Stimulated activated CD8-positive, alpha-beta memory T cell treated with anti-CD3 and anti-CD28 coated beads, Interleukin-2, amount 100 ng/mL, for 1 hour (primary cell): ENCODE measurements around the gene NKX2-1.
"Not testable (repeated sequence)": the region's sequence is repeated elsewhere in the genome, so short reads cannot be mapped to it uniquely, and the experiment has no call there.

Experiments
- DNase-seq, 2 donors: peaks; one replicate each; pipeline ENCODE4 v3.0.0-alpha.2; 2020; ENCODE audit warnings: low read depth in 2 of 2

Gene NKX2-1

DNA sequence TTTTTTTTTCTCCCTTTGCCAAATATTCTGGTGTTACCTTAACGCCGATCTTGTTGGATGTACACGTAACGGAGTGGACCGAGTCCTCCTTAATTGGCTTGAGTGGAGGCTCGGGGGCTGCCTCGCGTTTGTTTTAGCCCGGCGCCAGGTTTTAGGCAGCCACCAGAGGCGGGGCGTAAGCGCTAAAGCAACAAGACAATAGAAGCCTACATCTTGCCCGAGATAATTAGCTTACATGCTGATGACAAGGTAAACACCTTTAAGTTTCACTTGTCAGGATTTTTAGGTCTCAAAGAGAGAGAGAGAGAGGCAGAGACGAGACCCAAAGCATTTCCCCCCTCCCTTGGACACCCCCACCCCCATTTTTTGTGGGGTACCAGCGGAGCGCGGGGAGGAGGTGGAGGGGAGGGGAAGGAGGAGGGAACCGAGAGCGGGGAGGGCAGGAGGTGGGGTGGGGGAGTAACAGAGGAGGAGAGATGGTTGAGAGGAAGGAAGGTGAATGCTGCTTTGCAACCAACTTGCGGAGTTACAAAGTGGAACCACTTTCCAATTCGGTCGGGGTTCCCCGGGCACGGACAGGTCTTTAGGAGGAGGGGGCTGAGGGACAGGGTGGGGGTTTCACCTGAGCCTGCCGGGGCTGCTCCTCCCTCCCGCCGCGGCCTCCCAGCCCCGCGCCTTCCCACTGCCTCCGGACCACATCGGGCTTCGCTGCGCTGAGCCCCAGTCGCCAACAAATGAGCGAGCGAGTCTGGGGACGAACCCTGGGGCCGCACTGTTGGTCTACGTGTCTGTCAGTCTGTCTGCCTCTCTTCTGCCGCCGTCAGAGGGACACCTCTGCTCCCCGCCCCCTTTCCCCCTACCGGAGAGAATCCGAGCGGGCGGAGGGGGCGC, at the start of gene NKX2-1:
Gene NKX2-1 (minus strand): TSS at position 802 of the 891 bp plus-strand sequence. CDS start 103 bp downstream, at position 699.
- DNase-seq = no peak

DNA sequence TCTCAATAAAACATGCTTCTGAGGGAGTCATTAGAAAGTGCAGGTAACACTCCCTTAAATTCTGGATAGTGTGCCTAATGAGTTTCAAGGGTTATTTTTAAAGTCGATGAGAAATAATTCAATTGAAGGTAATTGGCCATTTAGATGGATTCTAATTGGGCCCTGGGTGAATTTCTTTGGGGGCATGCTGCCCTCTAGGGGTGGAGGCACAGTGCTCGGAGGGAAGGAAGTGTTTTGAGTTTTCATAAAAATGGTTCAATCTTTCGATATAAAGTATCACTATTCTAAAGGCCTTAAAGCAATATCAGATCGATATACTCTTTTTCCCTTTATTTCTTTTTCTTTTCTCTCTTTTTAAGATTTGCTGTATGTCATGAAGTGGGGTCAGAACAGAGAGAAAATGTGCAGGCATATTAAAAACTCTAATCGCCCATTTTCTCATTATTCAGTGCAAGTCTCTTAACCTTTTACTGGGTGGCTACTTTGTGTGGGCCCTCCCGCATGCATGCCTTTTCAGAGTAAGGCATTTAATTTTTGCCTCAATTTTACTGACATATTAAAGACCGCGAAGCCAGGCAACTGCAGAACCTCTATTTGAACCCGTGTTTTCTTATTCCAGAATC, 36.9 kb upstream of the NKX2-1 start:
- DNase-seq = no peak

DNA sequence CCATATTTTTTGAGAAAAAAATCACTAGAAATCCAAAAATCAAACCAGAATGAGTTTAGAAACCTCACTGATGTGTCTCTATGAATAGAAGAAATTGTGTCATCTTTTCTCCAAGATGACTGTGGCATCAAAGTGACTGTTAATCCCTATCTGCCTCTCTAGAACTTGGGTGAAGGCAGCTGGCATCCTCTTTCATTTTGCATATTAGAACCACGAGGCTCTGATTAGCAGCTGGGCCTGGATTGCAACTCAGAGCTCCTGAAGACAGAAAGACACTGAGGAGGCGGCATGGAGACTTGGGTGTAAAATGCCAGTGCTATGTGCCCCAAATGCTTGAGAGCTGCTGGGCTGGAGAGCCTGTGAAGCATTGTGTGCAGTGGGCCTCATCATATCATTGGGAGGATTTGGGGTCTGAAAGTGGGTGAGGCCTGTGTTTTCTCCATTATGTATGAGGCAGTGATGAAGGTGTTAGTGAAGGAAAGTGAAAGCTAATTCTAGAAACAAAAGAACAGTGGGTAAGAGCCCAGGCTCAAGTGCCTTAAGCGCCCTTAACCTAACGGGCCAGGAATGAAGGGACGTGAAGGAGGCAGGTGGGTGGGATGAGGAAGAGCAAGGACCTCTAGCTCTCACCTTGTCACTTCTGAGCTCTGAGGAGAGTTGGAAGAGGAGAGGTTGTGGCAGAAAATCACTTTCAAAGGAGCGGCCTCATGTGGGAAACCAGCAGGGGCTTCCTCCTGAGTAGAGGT, 36.1 kb upstream of the NKX2-1 start:
- no peak for DNase-seq

DNA sequence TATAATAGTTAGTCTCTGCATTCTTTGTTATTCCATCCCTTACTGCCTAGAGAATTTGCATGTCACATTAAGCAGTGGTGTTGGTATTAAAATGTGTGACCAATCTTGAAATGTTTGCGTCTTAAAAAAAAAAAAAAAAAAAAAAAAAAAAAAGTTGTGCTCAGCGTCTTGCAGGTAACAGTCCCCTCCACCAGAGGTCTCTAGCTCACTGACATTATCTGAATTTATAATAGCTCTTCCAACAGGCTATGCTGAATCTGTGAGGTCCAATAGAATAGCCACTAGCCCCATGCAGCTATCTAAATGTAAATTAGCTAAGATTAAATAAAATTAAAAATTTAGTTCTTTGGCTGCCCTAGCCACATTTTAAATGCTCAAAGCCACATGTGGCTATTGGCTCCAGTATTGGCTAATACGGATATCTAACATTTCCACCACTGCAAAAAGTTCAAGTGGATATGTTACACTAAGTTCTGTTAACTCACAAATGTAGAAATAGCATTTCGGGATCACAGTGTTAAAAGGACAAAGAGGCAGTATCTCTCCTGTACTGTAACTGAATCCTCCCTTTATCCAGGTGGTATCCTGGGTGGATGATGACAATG, 33.7 kb upstream of the NKX2-1 start:
- DNase-seq = no peak

DNA sequence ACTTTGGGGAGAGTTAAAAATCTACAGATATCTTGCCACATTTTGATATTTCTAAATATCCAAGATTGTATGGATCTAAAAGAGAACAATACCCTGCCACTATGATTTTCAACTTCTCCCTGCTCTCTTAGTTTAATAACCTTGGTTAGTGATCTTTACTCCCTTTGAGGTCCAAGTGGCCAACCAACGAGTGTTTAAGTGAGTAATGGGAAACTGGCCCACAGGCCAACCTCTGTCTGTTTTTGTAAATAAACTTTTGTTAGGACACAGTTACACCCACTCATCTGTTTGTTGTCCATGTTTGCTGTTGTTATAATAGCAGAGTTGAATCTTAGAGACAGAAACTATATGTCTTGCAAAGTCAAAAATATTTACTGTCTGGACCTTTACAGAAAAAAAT, 30.9 kb upstream of the NKX2-1 start:
- no peak for DNase-seq

DNA sequence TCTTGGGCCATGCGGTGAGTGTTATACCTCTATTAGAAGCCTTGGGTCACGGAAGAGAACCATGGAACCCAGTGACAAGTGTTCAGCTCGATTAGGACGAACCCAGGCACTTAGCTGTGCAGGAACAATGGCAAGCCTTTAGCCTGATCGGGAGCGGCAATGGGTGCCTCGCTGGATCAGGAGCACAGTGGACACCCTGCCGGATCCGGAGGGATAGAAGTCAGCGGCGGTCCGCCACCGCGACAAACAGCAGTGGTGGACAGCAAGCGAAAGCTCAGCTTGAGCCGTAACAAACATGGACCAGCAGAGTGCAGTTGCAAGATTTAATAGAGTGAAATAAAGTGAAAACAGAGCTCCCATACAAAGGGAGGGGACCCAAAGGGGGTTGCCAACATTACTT, 24.2 kb upstream of the NKX2-1 start:
- DNase-seq = not testable (repeated sequence)

DNA sequence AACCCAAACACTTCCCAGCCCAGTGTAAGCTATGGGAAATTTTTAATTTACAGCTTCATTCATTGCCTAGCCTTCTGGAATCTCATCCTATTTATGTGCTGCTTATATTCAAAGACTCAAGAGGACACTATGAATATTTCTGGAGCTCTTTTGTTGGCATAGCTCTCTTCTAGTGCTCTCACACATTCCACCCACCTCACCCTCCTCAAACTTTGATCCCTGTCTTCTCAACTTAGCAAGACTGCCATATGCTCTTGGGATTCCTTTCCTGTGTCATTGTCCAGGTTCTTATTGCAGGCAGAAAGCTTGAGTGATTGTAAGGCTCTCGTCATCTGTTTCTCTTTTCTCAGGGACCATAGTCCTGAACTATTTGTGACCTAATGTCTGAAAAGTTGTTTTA, 18.0 kb upstream of the NKX2-1 start:
- DNase-seq = no peak

DNA sequence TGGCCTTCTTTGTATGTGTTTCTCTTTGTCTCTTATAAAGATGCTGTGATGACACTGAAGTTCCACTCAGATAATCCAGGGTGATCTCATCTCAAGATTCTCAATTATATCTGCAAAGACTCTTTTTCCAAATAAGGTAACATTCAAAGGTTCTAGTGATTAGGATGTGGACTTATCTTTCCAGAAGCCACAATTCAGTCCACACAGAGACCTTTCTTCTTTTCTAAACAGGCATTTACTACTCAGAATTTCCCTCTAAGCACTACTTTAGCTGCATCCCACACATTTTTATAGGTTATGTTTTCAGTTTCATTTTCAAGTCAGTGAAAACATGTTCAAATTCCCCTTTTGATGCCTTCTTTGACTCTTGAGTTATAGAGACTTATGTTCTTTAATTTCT, 9.0 kb upstream of the NKX2-1 start:
- no peak for DNase-seq

DNA sequence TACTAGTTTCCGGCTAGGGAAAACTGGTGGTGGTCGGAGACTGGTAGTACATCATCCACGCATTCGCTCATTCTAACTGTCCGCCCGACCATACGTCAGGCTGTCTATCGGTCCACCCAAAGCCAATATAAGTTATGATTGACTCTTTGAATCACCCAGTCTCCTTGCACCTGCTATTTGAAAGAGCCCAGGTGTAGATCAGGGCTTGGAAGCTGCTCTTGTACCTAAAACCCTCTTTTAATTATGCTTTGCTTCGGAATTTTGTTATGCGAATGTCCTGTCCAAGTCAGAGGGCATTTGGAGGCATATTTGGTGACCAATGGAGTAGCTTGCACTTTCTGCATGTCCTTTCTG, 5.7 kb upstream of the NKX2-1 start:
- no peak for DNase-seq

DNA sequence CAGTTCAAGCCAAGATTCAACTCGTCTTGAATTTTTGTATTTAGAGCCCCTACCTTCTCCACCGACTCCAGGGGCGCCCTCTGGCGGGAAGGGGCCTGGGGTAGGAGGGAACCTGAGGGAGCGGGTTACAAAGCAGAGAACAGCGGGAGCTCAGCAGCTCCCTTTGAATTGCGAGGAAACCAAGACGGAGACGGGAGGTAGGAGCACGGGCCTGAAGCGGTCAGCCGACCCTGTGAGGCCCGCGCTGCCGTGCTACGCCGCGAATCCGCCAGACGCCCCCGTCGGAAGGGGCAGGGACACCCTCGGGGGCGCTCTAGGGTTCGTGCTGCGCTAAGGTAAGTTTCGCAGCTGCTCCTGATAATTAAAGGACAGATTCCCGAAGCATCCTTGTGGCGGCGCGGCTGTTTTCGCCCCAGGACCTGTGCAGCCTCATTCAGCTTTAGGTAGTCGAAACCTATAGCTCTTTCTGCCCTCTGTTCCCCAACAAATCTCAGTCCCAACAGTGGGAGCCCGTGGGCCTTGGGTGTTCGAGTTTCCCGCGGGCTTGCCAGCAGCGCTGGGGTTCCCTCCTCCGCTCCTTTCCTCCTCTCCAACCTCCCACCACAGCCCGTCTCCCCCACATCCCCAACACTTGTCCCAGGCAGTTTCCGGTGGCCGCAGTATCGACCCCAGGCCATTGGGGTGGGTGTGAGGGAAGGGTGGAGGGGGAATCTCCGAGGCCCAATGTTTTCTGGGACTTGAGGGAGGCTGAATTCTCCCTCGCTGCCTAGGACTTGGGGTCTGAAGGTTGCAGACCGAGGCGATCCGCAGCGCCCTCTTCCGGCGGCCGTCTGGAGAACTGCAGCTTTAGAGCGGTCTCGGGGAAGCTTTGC, 5.1 kb upstream of the NKX2-1 start:
- DNase-seq = no peak

DNA sequence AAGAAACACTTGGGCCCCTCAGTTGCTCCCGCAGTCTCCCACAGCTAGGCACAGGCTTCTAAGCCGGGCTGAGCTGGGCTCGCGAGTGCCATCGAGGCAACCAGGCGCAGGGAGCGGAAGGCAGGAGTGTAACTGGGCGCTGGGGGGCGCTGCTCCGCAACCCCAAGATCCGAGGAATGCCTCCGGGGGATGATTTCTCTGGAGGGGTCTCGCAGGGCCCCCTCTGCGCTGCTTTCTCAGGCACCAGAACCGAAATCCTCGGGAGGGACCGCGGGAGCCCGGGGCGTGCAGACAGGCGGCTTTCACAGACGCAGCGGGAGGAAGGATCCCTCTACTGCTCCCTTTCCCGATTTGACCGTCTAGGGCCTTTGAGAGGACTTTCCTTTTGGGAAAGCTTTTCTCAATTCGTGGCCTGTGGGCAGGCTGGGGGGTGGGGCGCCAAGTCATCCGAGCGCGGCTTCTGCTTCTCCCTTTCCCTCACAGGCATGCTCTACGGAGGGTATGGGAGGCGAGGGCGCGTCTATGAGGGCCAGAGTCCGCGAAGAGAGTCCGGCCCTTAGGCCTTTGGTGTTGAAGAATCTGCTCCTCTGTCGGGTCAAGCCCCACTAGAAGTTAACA, 4.3 kb upstream of the NKX2-1 start:
- no peak for DNase-seq

DNA sequence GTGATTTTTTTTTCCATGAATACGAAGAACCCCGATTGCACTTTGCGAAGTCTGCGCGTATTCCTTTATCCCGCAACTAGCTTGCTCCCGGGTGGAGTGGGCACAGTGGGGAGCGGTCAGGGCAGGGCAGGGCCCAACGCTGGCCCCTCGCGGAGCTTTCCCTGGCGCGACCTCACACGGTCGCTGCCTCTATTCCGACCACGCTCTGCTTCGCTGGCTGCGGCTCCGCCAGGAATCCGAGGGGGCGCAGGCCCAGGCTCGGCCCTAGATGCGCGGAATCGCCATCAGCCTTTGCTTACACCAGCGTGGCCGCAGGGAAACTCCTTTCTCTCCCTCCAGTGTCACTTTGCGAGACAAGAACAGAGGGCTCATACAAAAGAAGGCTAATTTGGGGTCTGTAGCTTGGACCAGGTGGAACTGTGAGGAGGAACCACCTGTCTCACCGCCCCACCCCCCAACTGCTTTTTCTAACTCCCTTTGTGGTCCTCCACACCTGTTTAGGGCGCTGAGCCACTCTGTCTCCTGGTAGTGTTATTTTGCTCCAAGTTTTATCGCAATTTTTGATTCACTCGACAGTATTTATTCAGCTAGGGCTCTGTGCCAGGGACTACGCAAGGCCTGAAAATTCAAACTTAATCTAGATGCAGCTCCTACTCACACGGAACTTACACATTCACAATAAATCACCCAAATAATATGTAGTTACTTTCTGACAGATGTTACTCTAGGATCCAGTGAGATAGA, 3.1 kb upstream of the NKX2-1 start:
- DNase-seq = no peak

DNA sequence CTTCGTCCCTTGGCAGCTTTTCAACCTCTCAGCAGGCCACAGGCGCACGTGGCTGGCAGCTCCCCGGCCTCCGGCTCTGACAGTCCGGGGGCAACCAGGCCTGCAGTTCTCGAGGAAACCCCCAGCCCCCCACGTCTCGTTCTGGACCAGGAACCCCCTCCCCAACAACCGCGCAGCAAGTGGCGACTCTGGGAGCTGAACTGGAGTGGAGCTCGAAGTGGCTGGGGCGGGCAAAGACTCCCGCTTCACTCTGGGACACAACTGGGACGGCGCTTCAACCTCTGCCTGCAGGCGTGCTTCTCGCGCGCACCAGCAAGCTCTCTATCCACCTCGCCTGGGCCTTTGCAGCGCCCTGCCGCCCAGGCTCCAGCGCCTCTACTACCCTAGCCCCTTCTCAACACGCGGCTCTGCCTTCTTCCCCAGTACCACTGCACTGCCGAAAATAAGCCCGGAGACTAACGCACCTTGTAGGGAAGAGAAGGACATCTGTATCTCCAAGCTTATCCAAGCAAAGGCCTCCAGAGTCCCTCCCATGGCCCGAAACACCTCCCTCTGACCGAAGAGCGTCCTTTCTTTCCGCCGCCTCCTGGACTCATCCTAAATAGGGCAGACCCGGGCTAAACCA, 2.4 kb upstream of the NKX2-1 start:
- DNase-seq = no peak

DNA sequence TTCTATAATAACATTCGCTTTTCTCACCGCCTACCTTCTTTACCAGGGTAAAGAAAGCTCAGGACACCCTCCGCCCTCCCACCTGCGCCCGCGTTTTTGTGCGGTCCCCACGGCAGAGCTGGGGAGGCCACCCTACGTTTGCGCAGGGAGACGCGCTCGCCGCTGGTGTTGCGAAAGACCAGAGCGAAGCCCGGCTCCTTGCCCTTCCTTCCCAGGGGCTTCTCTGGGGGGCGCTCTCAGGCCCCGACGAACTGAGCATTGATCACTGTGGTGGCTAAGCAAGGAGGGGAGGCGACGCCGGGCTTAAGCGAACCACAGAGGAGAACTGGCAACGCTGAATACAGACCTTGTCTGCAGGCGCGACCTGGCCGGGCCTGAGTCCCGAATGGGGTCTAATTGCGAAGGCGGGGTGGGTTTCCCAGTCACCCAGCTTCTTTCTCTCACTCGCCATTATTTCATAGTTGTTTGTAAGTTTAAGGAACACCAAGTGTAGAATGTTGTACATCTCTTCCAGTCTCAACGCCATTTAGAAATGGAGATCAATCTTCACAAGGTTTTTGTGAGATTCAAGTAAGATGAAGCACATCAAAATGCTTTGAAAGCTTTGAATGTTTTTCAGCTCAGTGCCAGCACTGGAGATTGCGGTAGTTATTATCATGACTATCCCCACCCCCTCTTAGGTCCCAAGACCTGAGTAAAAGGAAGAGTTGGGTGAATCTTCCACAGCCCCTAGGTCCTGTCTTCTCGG, 1.7 kb upstream of the NKX2-1 start:
- no peak for DNase-seq

DNA sequence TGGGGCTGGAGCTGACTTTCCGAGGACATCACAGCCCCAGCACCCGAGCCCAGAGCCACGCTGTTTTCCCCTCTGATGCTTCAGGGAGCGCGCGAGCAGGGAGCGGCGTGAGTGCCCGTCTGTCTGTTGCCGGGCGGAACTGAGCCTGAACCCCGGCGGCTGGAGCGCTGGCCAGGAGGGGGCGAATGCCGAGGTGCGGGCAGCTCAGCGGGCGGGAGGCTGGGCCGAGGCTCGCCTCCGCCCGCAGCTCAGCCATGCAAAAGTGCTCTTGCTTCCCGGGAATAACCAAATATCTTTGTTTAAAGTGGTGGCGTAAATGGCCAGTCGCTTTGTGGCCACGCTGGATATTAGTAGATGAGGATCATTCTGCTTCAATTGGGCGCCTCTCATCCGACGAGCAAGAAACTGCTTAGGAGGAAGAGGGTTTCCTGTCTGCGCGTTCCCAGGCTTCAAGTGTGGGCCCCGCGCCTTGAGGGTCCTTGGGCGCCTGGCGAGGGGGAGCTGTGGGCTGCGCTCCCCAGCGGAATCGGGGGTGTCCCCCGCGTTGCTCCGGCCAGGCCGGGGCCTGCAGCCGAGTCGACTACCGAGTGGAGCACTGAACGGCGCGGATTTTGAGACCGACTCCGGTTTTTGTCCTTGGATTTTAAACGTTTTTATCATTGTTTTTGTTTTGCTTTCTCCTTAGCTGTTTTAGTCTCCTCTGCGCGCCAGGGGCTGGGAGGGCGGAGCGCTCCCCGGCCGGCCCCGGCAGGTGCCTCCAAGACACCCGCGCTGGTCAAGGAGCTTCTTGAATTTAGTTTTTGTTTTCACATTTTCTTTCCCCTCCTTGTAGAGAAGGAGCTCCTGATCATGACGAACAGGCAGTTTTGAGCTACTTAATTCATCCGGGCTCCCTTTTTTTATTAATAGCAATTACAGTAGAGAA, 831 bp upstream of the NKX2-1 start:
- DNase-seq = no peak

DNA sequence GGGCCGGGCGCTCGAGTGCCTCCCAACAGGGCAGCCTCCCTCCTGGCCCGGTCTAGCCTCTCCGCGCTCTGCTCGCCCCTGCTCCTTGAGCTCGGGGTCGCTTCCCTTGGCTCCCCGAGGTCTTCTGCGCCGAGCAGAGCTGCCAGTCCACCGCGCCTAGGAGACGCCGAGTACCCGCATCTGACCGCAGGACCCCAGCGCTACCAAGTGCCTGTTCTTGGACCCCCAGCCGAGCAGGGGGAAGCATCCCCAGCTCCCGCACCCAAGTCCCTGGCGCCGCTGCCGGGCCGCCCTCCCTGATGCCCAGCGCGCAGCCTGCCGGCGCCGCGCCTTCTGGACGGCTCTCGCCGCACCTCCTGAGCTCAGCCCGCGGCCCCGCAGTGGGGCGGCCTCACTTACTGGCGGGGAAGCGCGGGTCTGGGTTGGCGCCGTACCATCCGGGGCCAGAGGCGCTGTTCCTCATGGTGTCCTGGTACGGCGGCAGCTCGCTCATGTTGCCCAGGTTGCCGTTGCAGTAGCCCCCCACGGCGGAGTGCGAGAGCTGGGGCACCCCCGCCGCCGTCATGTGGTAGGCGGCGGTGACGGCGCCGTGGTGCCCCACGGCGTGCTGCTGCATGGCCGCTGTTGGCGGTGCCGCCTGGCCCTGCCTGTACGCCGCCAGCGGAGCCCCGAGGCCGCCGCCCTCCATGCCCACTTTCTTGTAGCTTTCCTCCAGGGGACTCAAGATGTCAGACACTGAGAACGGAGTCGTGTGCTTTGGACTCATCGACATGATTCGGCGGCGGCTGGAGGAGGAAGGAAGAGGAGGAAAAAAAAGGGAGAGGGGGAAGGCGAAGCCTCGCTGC, 1.2 kb downstream of the NKX2-1 start:
- no peak for DNase-seq

DNA sequence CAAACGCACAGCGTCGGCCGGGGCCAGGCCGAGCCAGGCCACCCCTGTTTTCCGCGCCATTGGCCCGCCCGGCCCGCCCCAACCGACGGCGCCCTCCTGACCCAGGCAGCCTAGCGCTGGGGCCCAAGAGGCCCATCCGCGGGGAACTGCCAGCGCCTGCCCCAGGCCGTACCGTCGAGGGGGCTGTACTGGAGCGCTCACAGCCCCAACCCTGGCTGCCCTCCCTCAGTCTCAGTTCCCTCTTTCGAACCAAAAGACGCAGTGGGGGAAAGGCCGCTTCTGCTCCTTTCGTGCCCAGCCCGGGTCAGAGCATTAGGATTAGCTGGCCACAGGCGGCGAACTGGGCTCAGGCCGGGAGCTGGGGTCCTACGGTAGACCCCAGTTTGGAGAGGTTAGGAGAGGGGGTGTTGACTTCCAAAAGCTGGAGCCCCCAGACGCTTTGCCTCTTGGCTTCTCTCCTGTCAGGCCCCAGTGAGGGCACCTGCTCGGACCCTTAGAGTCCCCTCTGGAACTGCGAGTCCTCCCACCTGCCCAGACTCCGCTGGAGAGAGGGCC, 1.9 kb downstream of the NKX2-1 start:
- DNase-seq = no peak
